ENCODE measurements around the gene IGF2R. TPM values are rescaled to one million over a fixed set of nuclear protein-coding genes. Genes with fewer than 3 reads are reported as not detected.

The IGF2R gene
- total and polyA plus RNA-seq, 2 experiments from 2014 or later: 8.1 to 30.9 TPM

- no peak for TF ChIP-seq EZH2 (IDR thresholded peaks at IDR 0.05; ENCODE audit: insufficient read depth, poor library complexity, severe bottlenecking)
- TF ChIP-seq EZH2phosphoT487 (IDR thresholded peaks at IDR 0.05; ENCODE audit: insufficient read depth, low read depth): no peak
- Histone ChIP-seq H3F3A (ENCODE audit: insufficient read depth) (peaks cover 8% of the 10 kb centered on the region), H3K27me3 (replicated peaks; ENCODE audit: insufficient read depth) (no peaks in the 10 kb centered on the region), H3K9ac (peak overlapping the region; percentile 43), H3K4me2 (ENCODE audit: unreplicated experiment) (peak overlapping the region; percentile 38), H2AFZ (no peak overlapping the region; the same call in 1 of the 2 replicates), H3K9me3 (ENCODE audit: low read depth) (no peaks in the 10 kb centered on the region), H3K4me1 (ENCODE audit: insufficient read depth) (peaks cover 18% of the 10 kb centered on the region), H3K9me2 (ENCODE audit: insufficient read depth) (no peaks in the 10 kb centered on the region), H3K79me2 (ENCODE audit: insufficient read depth) (no peaks in the 10 kb centered on the region), H3K4me3 (peak overlapping the region; percentile 16; the same call in 1 of the 2 replicates), H4K20me1 (ENCODE audit: insufficient read depth) (no peaks in the 10 kb centered on the region), H3K27ac (peak overlapping the region; percentile 67), H3K36me3 (ENCODE audit: low read depth) (no peaks in the 10 kb centered on the region; the same call in 1 of the 2 replicates)
- in situ Hi-C loops (cut with MboI): no loop called here
- DNase-seq: peak; percentile 88
- 3 to 5% methylated on average over 5 of the region's 5 CpGs for WGBS, 2 experiments (ENCODE audit: low coverage in 1 of 2, low lambda C conversion rate in 2 of 2, missing lambda C conversion rate in 2 of 2)
These were observed 61.2 kb downstream of the IGF2R start for GRCh38 chr6:160030103-160030502.

GRCh38 chr6:160031442-160031841 lies 62.6 kb downstream of the IGF2R start:
- no peaks in the 10 kb centered on the region for H3K27me3 ChIP-seq (replicated peaks; ENCODE audit: insufficient read depth)
- no peak overlapping the region for H3K4me2 ChIP-seq (ENCODE audit: unreplicated experiment)
- no peak overlapping the region for H3K27ac ChIP-seq
- no peaks in the 10 kb centered on the region for H3K9me2 ChIP-seq (ENCODE audit: insufficient read depth)
- H4K20me1 ChIP-seq (ENCODE audit: insufficient read depth): no peaks in the 10 kb centered on the region
- in situ Hi-C loops (cut with MboI): no loop called here
- no peak overlapping the region for H3K4me3 ChIP-seq
- DNase-seq: peak; percentile 64
- TF ChIP-seq EZH2 (IDR thresholded peaks at IDR 0.05; ENCODE audit: insufficient read depth, poor library complexity, severe bottlenecking): no peak
- TF ChIP-seq EZH2phosphoT487 (IDR thresholded peaks at IDR 0.05; ENCODE audit: insufficient read depth, low read depth): no peak
- WGBS, 2 experiments (ENCODE audit: low coverage in 1 of 2, low lambda C conversion rate in 2 of 2, missing lambda C conversion rate in 2 of 2): 69 to 74% methylated on average over 8 of the region's 8 CpGs
- H3K36me3 ChIP-seq (ENCODE audit: low read depth): no peaks in the 10 kb centered on the region; the same call in 1 of the 2 replicates
- peaks cover 12% of the 10 kb centered on the region for H3F3A ChIP-seq (ENCODE audit: insufficient read depth)
- H3K9ac ChIP-seq: no peak overlapping the region
- H3K9me3 ChIP-seq (ENCODE audit: low read depth): no peaks in the 10 kb centered on the region
- H3K79me2 ChIP-seq (ENCODE audit: insufficient read depth): no peaks in the 10 kb centered on the region
- peaks cover 23% of the 10 kb centered on the region for H3K4me1 ChIP-seq (ENCODE audit: insufficient read depth)
- H2AFZ ChIP-seq: no peak overlapping the region

GRCh38 chr6:160031871-160032270 lies 63.0 kb downstream of the IGF2R start:
- no peaks in the 10 kb centered on the region; the same call in 1 of the 2 replicates for H3K36me3 ChIP-seq (ENCODE audit: low read depth)
- H3K27ac ChIP-seq: no peak overlapping the region
- no peaks in the 10 kb centered on the region for H3K9me2 ChIP-seq (ENCODE audit: insufficient read depth)
- H4K20me1 ChIP-seq (ENCODE audit: insufficient read depth): no peaks in the 10 kb centered on the region
- H3K79me2 ChIP-seq (ENCODE audit: insufficient read depth): no peaks in the 10 kb centered on the region
- no peak overlapping the region for H3K4me3 ChIP-seq
- H3K4me2 ChIP-seq (ENCODE audit: unreplicated experiment): no peak overlapping the region
- no peak overlapping the region for H3K9ac ChIP-seq
- H3K9me3 ChIP-seq (ENCODE audit: low read depth): no peaks in the 10 kb centered on the region
- WGBS, 2 experiments (ENCODE audit: low coverage in 1 of 2, low lambda C conversion rate in 2 of 2, missing lambda C conversion rate in 2 of 2): 92 to 93% methylated on average over 11 of the region's 11 CpGs
- peaks cover 16% of the 10 kb centered on the region for H3F3A ChIP-seq (ENCODE audit: insufficient read depth)
- in situ Hi-C loops (cut with MboI): no loop called here
- no peak for DNase-seq
- TF ChIP-seq EZH2phosphoT487 (IDR thresholded peaks at IDR 0.05; ENCODE audit: insufficient read depth, low read depth) (no peak), EZH2 (IDR thresholded peaks at IDR 0.05; ENCODE audit: insufficient read depth, poor library complexity, severe bottlenecking) (no peak)
- no peak overlapping the region for H2AFZ ChIP-seq
- peaks cover 27% of the 10 kb centered on the region for H3K4me1 ChIP-seq (ENCODE audit: insufficient read depth)
- H3K27me3 ChIP-seq (replicated peaks; ENCODE audit: insufficient read depth): no peaks in the 10 kb centered on the region

- H3K79me2 ChIP-seq (ENCODE audit: insufficient read depth): no peaks in the 10 kb centered on the region
- H4K20me1 ChIP-seq (ENCODE audit: insufficient read depth): no peaks in the 10 kb centered on the region
- peaks cover 22% of the 10 kb centered on the region for H3F3A ChIP-seq (ENCODE audit: insufficient read depth)
- no peak overlapping the region for H2AFZ ChIP-seq
- TF ChIP-seq EZH2phosphoT487 (IDR thresholded peaks at IDR 0.05; ENCODE audit: insufficient read depth, low read depth) (no peak), EZH2 (IDR thresholded peaks at IDR 0.05; ENCODE audit: insufficient read depth, poor library complexity, severe bottlenecking) (no peak)
- H3K4me3 ChIP-seq: no peak overlapping the region
- H3K27ac ChIP-seq: no peak overlapping the region
- no peaks in the 10 kb centered on the region for H3K9me3 ChIP-seq (ENCODE audit: low read depth)
- WGBS, 2 experiments (ENCODE audit: low coverage in 1 of 2, low lambda C conversion rate in 2 of 2, missing lambda C conversion rate in 2 of 2): 98 to 100% methylated on average over 7 of the region's 7 CpGs
- H3K36me3 ChIP-seq (ENCODE audit: low read depth): no peaks in the 10 kb centered on the region; the same call in 1 of the 2 replicates
- H3K27me3 ChIP-seq (replicated peaks; ENCODE audit: insufficient read depth): no peaks in the 10 kb centered on the region
- H3K9me2 ChIP-seq (ENCODE audit: insufficient read depth): no peaks in the 10 kb centered on the region
- no peak for DNase-seq
- peaks cover 34% of the 10 kb centered on the region for H3K4me1 ChIP-seq (ENCODE audit: insufficient read depth)
- in situ Hi-C loops (cut with MboI): no loop called here
- H3K4me2 ChIP-seq (ENCODE audit: unreplicated experiment): no peak overlapping the region
- no peak overlapping the region for H3K9ac ChIP-seq
These were observed 63.7 kb downstream of the IGF2R start for GRCh38 chr6:160032538-160032937.
